ENCODE measurements around the gene TEX22. TPM values are rescaled to one million over a fixed set of nuclear protein-coding genes. Genes with fewer than 3 reads are reported as not detected.

TEX22 gene
- polyA plus RNA-seq, 3 donors, result 0.52 to 2.2 (median 0.57) TPM

DNA sequence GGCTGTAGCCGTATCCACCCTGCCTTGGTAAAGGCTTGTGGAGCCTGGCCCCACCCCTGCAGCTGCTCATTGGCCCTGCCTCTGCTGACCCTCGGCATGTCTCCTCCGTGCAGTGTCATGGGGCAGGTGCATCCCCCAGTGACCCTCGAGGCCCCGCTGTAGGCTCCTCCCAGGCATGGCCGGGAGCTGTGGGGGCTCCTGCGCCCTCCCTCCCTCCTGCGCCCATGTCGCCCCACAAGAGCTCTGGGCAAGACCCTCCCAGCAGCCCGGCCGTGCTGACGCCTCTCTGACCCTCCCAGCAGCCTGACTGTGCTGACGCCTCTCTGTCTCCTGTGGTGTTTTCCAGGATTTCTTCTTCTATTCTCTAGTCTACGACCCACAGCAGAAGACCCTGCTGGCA, 55.5 kb downstream of the TEX22 start:
- Histone ChIP-seq H3K4me3 (replicated peaks in 1 of 3; ENCODE audit: low read depth in 2 of 3, low read length in 3 of 3) (no peak overlapping the region), H3K4me1 (ENCODE audit: control insufficient read depth in 1 of 2, insufficient read depth in 2 of 2, low read length in 2 of 2) (no peaks in the 10 kb centered on the region), H3K9ac (ENCODE audit: insufficient read depth, low read length, poor library complexity, severe bottlenecking) (no peak overlapping the region), H3K4me2 (replicated peaks; ENCODE audit: extremely low read depth, low read length, poor library complexity, severe bottlenecking) (no peak overlapping the region), H3K36me3 (replicated peaks in 1 of 2; ENCODE audit: control insufficient read depth in 1 of 2, insufficient read depth in 2 of 2, low read length in 2 of 2) (peaks cover 65 to 82% of the 10 kb centered on the region in 2 donors), H3K79me2 (ENCODE audit: insufficient read depth, low read length) (no peaks in the 10 kb centered on the region), H2AFZ (ENCODE audit: insufficient read depth, low read depth, low read length, poor library complexity, severe bottlenecking) (no peak overlapping the region), H3K27me3 (ENCODE audit: control insufficient read depth in 2 of 2, insufficient read depth in 2 of 2, low read length in 2 of 2) (no peaks in the 10 kb centered on the region), H3K9me3 (replicated peaks in 1 of 2; ENCODE audit: control insufficient read depth in 1 of 2, insufficient read depth in 1 of 2, low read length in 2 of 2) (no peaks in the 10 kb centered on the region), H3K27ac (ENCODE audit: low read depth in 1 of 2, low read length in 2 of 2) (no peak overlapping the region), H4K20me1 (ENCODE audit: insufficient read depth, low read length) (peaks cover 9% of the 10 kb centered on the region)
- Mint-ChIP-seq H3K9me3 (no peaks in the 10 kb centered on the region), H3K4me1 (no peaks in the 10 kb centered on the region), H3K36me3 (peaks cover 43 to 74% of the 10 kb centered on the region in 2 donors), H3K4me3 (no peak overlapping the region), H3K27me3 (ENCODE audit: low read depth in 3 of 3) (no peaks in the 10 kb centered on the region), H3K27ac (no peak overlapping the region)
- no peak for DNase-seq
- TF ChIP-seq, protein P1, sequence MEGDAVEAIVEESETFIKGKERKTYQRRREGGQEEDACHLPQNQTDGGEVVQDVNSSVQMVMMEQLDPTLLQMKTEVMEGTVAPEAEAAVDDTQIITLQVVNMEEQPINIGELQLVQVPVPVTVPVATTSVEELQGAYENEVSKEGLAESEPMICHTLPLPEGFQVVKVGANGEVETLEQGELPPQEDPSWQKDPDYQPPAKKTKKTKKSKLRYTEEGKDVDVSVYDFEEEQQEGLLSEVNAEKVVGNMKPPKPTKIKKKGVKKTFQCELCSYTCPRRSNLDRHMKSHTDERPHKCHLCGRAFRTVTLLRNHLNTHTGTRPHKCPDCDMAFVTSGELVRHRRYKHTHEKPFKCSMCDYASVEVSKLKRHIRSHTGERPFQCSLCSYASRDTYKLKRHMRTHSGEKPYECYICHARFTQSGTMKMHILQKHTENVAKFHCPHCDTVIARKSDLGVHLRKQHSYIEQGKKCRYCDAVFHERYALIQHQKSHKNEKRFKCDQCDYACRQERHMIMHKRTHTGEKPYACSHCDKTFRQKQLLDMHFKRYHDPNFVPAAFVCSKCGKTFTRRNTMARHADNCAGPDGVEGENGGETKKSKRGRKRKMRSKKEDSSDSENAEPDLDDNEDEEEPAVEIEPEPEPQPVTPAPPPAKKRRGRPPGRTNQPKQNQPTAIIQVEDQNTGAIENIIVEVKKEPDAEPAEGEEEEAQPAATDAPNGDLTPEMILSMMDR (IDR thresholded peaks at IDR 0.05), result no peak
- WGBS (ENCODE audit: insufficient coverage), result 94% methylated on average over 12 of the region's 14 CpGs
- intact Hi-C loops (cut with micrococcal nuclease), result no loop called here

DNA sequence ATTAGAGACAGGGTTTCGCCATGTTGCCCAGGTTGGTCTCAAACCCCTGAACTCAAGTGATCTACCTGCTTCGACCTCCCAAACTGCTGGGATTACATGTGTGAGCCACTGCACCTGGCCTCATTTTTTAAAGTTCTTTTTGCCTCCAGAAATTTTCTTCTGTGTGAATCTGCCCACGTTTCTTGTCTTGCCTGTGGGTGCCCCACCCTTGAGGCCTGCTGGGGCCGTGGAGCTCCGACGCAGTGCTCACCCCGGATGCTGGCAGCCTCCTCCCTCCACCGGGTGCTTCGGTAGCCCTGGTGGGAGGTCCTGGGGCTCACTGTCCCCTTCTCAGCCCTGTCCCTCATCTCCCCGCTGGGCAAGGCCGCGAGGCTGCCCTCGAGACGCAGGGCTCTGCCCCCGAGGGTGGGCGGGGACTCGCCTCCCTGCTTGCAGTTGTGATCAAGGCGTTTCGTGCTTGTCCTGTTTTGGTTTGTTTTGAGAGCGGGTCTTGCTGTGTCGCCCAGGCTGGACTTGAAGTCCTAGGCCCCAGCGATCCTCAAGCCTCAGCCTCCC, 56.8 kb downstream of the TEX22 start:
- Histone ChIP-seq H3K27me3 (ENCODE audit: control insufficient read depth in 2 of 2, insufficient read depth in 2 of 2, low read length in 2 of 2) (no peaks in the 10 kb centered on the region), H3K27ac (ENCODE audit: low read depth in 1 of 2, low read length in 2 of 2) (no peak overlapping the region), H3K4me2 (replicated peaks; ENCODE audit: extremely low read depth, low read length, poor library complexity, severe bottlenecking) (no peak overlapping the region), H3K4me1 (ENCODE audit: control insufficient read depth in 1 of 2, insufficient read depth in 2 of 2, low read length in 2 of 2) (no peaks in the 10 kb centered on the region), H3K9ac (ENCODE audit: insufficient read depth, low read length, poor library complexity, severe bottlenecking) (no peak overlapping the region), H3K79me2 (ENCODE audit: insufficient read depth, low read length) (no peaks in the 10 kb centered on the region), H4K20me1 (ENCODE audit: insufficient read depth, low read length) (peaks cover 4% of the 10 kb centered on the region), H3K9me3 (replicated peaks in 1 of 2; ENCODE audit: control insufficient read depth in 1 of 2, insufficient read depth in 1 of 2, low read length in 2 of 2) (no peaks in the 10 kb centered on the region), H3K4me3 (replicated peaks in 1 of 3; ENCODE audit: low read depth in 2 of 3, low read length in 3 of 3) (no peak overlapping the region), H3K36me3 (replicated peaks in 1 of 2; ENCODE audit: control insufficient read depth in 1 of 2, insufficient read depth in 2 of 2, low read length in 2 of 2) (peaks cover 59 to 75% of the 10 kb centered on the region in 2 donors), H2AFZ (ENCODE audit: insufficient read depth, low read depth, low read length, poor library complexity, severe bottlenecking) (no peak overlapping the region)
- no peaks in the 10 kb centered on the region for H3K9me3 Mint-ChIP-seq
- no peak overlapping the region for H3K27ac Mint-ChIP-seq
- DNase-seq, result no peak
- H3K4me1 Mint-ChIP-seq, result no peaks in the 10 kb centered on the region
- H3K4me3 Mint-ChIP-seq, result no peak overlapping the region
- H3K36me3 Mint-ChIP-seq, result peaks cover 40 to 68% of the 10 kb centered on the region in 2 donors
- TF ChIP-seq, protein P1 (IDR thresholded peaks at IDR 0.05), result no peak
- WGBS (ENCODE audit: insufficient coverage), result 98% methylated on average over 19 of the region's 22 CpGs
- H3K27me3 Mint-ChIP-seq (ENCODE audit: low read depth in 3 of 3), result no peaks in the 10 kb centered on the region
- intact Hi-C loops (cut with micrococcal nuclease), result no loop called here
